Measurements from ENCODE around the gene CACNA2D1.
A peak's percentile ranks its signal among the peaks of the same experiment; 100 is the strongest.

Gene CACNA2D1

DNA sequence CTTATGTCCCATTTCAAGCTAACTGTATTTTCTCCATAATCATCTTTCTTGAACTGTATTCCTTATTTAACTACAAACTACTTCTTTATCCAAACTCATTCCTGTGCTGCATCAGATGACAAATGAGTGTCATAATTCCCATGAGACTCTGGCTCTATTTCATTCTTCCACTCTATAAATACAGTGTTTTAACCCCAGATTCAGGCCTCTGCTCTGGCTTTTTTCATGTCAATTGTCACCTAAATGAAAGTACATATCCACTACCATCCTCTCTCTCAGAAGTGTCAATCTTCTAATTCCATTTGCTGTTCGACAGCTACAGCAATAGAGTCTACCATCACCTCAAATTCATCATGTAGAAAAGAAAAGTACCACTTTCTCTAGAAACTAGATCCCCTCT is 172.7 kb downstream of the CACNA2D1 start:
- no peak for DNase-seq

- DNase-seq: no peak
Observed at GRCh38 chr7:82268632-82269031, 174.9 kb downstream of the CACNA2D1 start.

DNA sequence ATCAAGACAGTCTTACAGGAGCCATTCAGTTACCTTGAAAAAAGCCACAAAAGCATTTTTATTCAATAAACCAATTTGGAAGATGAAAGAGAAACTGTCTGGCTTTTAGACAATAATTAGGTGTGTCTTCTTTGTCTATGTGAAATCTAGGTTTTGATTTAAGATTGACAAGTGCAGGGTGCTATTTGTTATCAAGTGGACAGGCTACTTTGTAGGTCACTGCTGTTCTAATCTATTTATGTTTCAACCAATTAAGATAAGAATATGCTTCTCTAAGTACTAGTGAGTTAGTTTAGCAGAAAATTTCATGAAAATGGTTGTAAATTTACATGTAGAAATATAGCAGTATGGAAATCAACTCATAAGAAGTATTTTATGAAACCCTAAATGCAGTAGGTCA is 177.5 kb downstream of the CACNA2D1 start:
- DNase-seq: no peak

- DNase-seq: no peak
Observed at GRCh38 chr7:82264783-82265305, 178.7 kb downstream of the CACNA2D1 start.

GRCh38 chr7:82263920-82264782 is 179.4 kb downstream of the CACNA2D1 start:
- DNase-seq: no peak

- DNase-seq: no peak
Observed at GRCh38 chr7:82258181-82258580, 185.4 kb downstream of the CACNA2D1 start.

DNA sequence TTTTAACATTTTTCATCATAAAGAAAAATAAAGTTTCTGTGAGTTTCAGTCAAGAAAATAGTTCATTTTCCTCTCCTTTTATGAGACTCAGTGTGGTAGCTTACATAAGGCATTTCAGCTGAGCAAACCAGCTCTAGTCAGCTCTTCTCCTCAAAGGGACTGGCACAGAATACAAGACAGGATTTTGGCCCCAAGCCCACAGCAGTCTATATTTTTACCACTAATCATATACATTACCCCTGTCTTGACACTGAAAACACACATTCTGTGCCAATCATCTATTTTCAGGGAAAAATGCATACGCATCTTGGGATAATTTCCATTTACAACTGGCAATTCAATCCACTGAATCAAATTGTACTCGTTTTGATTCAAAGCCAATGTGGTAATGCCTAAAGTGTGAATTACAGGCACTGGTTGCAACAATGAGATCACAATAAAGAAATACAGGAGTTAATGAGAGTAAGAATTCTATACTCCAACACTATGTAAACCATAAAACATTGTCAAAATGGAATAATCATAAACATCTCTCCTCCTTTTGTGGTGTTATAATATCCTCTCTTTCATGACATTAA is 186.4 kb downstream of the CACNA2D1 start:
- no peak for DNase-seq

DNA sequence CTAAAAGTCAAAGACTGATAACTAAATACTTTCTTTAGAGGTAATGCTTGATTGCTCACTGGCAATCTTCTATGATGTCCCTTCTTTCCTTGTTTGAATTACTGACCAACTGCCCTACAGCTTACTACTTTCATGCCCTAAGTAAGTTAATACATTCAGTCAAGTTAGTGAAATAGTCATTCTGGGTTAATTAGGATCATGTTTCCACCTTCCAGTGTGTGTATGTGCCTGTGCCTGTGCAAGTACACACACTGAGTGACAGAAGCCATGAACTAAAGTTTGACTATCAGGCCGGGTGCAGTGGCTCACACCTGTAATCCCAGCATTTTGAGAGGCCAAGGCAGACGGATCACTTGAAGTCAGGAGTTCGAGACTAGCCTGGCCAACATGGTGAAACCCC is 187.9 kb downstream of the CACNA2D1 start:
- DNase-seq: no peak

- no peak for DNase-seq
Observed at GRCh38 chr7:82250598-82250997, 193.0 kb downstream of the CACNA2D1 start.

GRCh38 chr7:82249979-82250378 is 193.6 kb downstream of the CACNA2D1 start:
- no peak for DNase-seq

- DNase-seq: no peak
Observed at GRCh38 chr7:82247814-82248433, 195.7 kb downstream of the CACNA2D1 start.

GRCh38 chr7:82244947-82245517 is 198.5 kb downstream of the CACNA2D1 start:
- DNase-seq: peak; percentile 28

DNA sequence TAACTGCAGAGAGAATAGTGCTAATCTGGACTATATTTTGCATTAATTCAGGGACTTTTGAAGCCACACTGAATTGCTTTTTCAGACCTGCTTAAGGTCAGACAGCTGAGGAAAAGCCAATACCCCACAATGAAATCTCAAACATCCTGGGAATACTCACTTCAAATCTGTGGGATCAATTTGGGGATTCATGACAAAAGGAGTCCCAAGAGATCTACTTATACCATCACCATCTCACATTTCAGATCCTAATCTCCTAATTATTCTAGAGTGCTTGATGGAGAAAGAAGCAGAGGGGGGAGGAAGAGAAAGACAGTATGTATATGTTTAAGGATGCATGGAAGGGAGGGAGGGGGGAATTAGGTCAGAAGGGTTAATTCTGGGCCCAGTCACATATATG is 202.2 kb downstream of the CACNA2D1 start:
- DNase-seq: no peak

- DNase-seq: no peak
Observed at GRCh38 chr7:82235713-82236112, 207.9 kb downstream of the CACNA2D1 start.

GRCh38 chr7:82234457-82235049 is 209.0 kb downstream of the CACNA2D1 start:
- DNase-seq: peak; percentile 36

DNA sequence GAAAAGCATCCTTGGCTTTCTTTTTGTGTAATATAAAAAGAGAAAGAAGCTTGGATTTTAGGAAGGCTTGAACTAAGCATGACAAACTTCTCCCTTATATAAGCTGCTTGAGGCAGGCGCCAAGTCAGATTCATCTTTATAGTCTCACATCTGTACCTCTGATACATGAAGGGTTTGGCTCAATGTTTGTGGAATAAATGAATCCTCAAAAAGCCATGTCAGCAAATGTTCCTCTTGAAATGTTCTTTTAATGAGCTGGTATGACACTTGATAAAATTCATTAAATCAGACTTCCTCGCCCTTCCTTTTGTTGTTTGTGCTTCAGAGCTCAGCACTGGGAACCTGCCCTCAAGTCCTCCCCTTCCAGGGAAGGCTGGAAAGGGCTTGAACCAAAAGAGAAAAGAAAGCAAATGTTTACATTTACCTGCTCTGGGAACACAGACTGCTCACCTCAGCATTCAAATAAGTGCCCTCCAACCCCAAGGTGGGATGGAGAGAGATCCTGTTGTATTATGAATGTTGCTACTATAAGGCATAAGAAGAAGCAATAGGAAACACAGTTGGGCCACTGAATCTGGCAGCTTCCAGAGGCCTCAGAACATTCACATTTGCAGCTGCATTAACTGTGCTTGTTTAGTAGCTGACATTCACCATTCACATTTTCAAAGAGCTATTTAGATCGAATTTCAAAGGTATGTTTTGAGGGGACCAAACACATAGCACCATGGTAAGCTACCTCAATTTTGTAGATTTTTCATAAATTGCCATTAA is 212.6 kb downstream of the CACNA2D1 start:
- no peak for DNase-seq

GRCh38 chr7:82229164-82229563 is 214.4 kb downstream of the CACNA2D1 start:
- no peak for DNase-seq

DNA sequence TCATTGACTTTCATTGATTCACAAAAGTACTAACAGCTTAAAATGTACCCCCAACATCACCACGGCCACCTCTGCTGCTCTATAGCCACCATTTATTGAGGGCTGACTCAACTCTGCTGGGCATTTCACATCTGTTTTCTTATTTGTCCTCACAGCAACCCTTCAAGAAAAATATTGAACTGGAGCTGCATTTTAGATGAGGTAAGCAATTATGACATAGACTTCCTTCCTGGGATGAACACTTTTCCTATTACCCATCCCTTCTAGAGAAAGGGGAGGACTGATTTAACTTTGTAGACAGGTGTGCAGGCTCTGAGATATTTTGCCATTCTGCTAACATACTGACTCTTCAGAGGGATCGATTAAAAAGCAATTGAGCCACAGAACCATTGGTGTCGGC is 217.4 kb downstream of the CACNA2D1 start:
- DNase-seq: no peak

GRCh38 chr7:82224529-82224928 is 219.0 kb downstream of the CACNA2D1 start:
- no peak for DNase-seq

DNA sequence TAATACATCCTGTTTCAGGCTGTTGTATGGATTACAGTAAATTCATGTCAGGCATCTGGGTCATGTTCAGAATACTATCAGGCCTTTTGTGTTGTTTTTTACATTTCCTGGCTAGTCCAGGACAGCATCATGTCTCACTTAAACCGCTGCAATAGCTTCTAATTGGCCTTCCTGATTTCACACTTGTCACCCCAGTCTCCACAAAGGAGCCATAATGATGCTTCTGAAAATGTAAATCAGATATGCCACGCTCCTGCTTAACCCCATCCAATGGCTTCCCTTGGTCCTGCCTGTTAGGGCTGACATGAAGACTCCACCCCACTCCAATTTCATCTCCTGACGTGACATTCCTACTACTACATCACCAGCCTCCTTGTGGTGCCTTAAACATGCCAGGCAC is 220.0 kb downstream of the CACNA2D1 start:
- DNase-seq: no peak

DNA sequence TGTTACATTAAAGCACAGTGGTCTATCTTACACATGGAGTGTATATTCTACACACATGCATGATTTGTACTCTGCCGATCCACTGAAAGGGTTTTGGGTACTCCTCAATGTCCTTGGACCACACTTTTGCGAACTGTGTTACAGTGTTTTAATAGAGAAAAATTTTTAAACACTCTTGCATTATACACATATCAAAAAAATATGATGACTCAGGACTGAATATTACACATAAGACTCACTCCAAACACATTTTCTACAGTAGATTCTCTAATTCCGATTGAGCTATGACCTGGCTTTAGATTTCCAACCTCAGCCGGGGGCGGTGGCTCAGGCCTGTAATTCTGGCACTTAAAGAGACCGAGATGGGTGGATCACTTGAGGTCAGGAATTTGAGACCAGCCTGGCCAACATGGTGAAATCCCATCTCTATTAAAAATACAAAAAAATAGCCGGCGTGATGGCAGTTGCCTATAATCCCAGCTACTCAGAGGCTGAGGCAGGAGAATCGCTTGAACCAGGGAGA is 222.4 kb downstream of the CACNA2D1 start:
- DNase-seq: no peak

GRCh38 chr7:82212466-82212865 is 231.1 kb downstream of the CACNA2D1 start:
- no peak for DNase-seq
